ENCODE measurements around the gene SLC6A17. TPM values are rescaled to one million over a fixed set of nuclear protein-coding genes. Genes with fewer than 3 reads are reported as not detected.

Gene SLC6A17
- total RNA-seq, 4 donors from 2014 or later: 5.2 to 18.6 (median 8.0) TPM

GRCh38 chr1:110184446-110184845 lies 34.2 kb downstream of the SLC6A17 start:
- DNase-seq (ENCODE audit: low spot score in 2 of 2): no peak
- Histone ChIP-seq H3K4me1 (peaks cover 13% of the 10 kb centered on the region), H3K27ac (no peak overlapping the region), H3K27me3 (peaks cover 2% of the 10 kb centered on the region), H3K36me3 (no peaks in the 10 kb centered on the region), H3K4me3 (no peak overlapping the region), H3K9me3 (no peaks in the 10 kb centered on the region)
- TF ChIP-seq POLR2A (IDR thresholded peaks at IDR 0.05) (no peak), EP300 (IDR thresholded peaks at IDR 0.05) (no peak)
- WGBS: 72% methylated on average over 5 of the region's 5 CpGs

GRCh38 chr1:110185181-110185580 lies 34.9 kb downstream of the SLC6A17 start:
- Histone ChIP-seq H3K9me3 (no peaks in the 10 kb centered on the region), H3K27me3 (peaks cover 2% of the 10 kb centered on the region), H3K36me3 (no peaks in the 10 kb centered on the region), H3K27ac (no peak overlapping the region), H3K4me3 (no peak overlapping the region), H3K4me1 (peaks cover 13% of the 10 kb centered on the region)
- WGBS: 51% methylated on average over 5 of the region's 10 CpGs
- TF ChIP-seq EP300 (IDR thresholded peaks at IDR 0.05) (no peak), POLR2AphosphoS5 (IDR thresholded peaks at IDR 0.05) (no peak), CTCF (IDR thresholded peaks at IDR 0.05) (no peak), POLR2A (IDR thresholded peaks at IDR 0.05) (no peak)
- no peak for DNase-seq (ENCODE audit: low spot score in 2 of 2)

- TF ChIP-seq POLR2AphosphoS5 (IDR thresholded peaks at IDR 0.05) (no peak), CTCF (IDR thresholded peaks at IDR 0.05) (no peak), POLR2A (IDR thresholded peaks at IDR 0.05) (no peak), EP300 (IDR thresholded peaks at IDR 0.05) (no peak)
- 14% methylated on average over 5 of the region's 5 CpGs for WGBS
- Histone ChIP-seq H3K36me3 (no peaks in the 10 kb centered on the region), H3K4me3 (no peak overlapping the region), H3K27me3 (peaks cover 2% of the 10 kb centered on the region), H3K4me1 (peaks cover 13% of the 10 kb centered on the region), H3K27ac (no peak overlapping the region), H3K9me3 (no peaks in the 10 kb centered on the region)
- DNase-seq (ENCODE audit: low spot score in 2 of 2): no peak
These were observed 36.3 kb downstream of the SLC6A17 start for GRCh38 chr1:110186558-110186957.

- Histone ChIP-seq H3K9me3 (no peaks in the 10 kb centered on the region), H3K27me3 (no peaks in the 10 kb centered on the region), H3K36me3 (no peaks in the 10 kb centered on the region), H3K4me1 (peaks cover 13% of the 10 kb centered on the region), H3K27ac (no peak overlapping the region), H3K4me3 (no peak overlapping the region)
- no peak for DNase-seq (ENCODE audit: low spot score in 2 of 2)
- no peak for TF ChIP-seq POLR2AphosphoS5 (IDR thresholded peaks at IDR 0.05)
- TF ChIP-seq EP300 (IDR thresholded peaks at IDR 0.05): no peak
- no peak for TF ChIP-seq POLR2A (IDR thresholded peaks at IDR 0.05)
- TF ChIP-seq CTCF (IDR thresholded peaks at IDR 0.05): no peak
- WGBS: 55% methylated on average over 10 of the region's 10 CpGs
These were observed 37.0 kb downstream of the SLC6A17 start for GRCh38 chr1:110187139-110187890.

GRCh38 chr1:110188035-110188618 lies 37.8 kb downstream of the SLC6A17 start:
- no peak for TF ChIP-seq POLR2AphosphoS5 (IDR thresholded peaks at IDR 0.05)
- no peak for TF ChIP-seq CTCF (IDR thresholded peaks at IDR 0.05)
- TF ChIP-seq POLR2A (IDR thresholded peaks at IDR 0.05): no peak
- TF ChIP-seq EP300 (IDR thresholded peaks at IDR 0.05): no peak
- no peak overlapping the region for H3K27ac ChIP-seq
- 34% methylated on average over 6 of the region's 6 CpGs for WGBS
- no peak for DNase-seq (ENCODE audit: low spot score in 2 of 2)
- H3K36me3 ChIP-seq: no peaks in the 10 kb centered on the region
- H3K4me3 ChIP-seq: no peak overlapping the region
- H3K27me3 ChIP-seq: no peaks in the 10 kb centered on the region
- H3K9me3 ChIP-seq: no peaks in the 10 kb centered on the region
- peaks cover 13% of the 10 kb centered on the region for H3K4me1 ChIP-seq
